ENCODE data around the gene MARCHF10.

DNA sequence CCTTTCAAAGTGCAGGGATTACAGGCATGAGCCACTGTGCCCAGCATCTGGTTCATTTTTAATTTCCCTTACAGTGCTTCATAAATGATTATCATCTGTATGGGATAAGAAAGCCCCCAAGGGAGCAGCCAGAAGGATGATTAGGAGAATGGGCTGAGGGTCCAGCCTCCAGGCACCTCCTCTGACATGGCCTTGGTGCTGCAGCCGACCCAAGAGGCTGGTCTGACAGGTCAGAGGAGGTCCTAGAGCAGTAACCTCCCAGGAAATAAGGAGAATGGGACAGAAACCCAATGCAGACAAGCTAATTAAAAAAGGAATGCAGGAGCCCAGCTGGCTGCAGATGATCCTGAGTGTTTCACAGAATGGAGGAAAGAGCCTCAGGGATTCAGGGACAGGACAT lies 151.7 kb downstream of the MARCHF10 start:
- TF ChIP-seq FOXA1 (IDR thresholded peaks at IDR 0.05), result no peak
- no peak for TF ChIP-seq SUZ12 (IDR thresholded peaks at IDR 0.05)
- TF ChIP-seq NFRKB (IDR thresholded peaks at IDR 0.05), result no peak
- TF ChIP-seq ELF4 (IDR thresholded peaks at IDR 0.05), result no peak
- no peak for TF ChIP-seq SP1 (IDR thresholded peaks at IDR 0.05)
- TF ChIP-seq FOXK2 (IDR thresholded peaks at IDR 0.05), result no peak
- no peak for TF ChIP-seq FOXM1 (IDR thresholded peaks at IDR 0.05; ENCODE audit: borderline replicate concordance)
- no peak for TF ChIP-seq BHLHE40 (IDR thresholded peaks at IDR 0.05; ENCODE audit: borderline replicate concordance)
- TF ChIP-seq CTBP1 (IDR thresholded peaks at IDR 0.05; ENCODE audit: borderline replicate concordance), result no peak
- no peak for TF ChIP-seq L3MBTL2 (conservative IDR thresholded peaks at IDR 0.05)
